Left forelimb (tissue), 1 donor: Measurements from ENCODE around the gene SCGB2A2.

Source experiments
- DNase-seq: peaks from one replicate; pipeline ENCODE4 v3.0.0-alpha.2; 2018; ENCODE audit warnings: low spot score

Gene SCGB2A2

GRCh38 chr11:62269654-62270278 lies at the start of gene SCGB2A2:
SCGB2A2 (plus strand) TSS chr11:62270158; CDS start chr11:62270217, 59 bp downstream.
- DNase-seq, result no peak

- DNase-seq, result no peak
Observed at GRCh38 chr11:62221498-62221897, 48.5 kb upstream of the SCGB2A2 start.

- DNase-seq, result no peak
Observed at GRCh38 chr11:62223095-62223494, 46.9 kb upstream of the SCGB2A2 start.

GRCh38 chr11:62233730-62234129 lies 36.2 kb upstream of the SCGB2A2 start:
- no peak for DNase-seq

- no peak for DNase-seq
Observed at GRCh38 chr11:62236187-62236586, 33.8 kb upstream of the SCGB2A2 start.

- no peak for DNase-seq
Observed at GRCh38 chr11:62237499-62237898, 32.5 kb upstream of the SCGB2A2 start.

GRCh38 chr11:62238151-62238550 lies 31.8 kb upstream of the SCGB2A2 start:
- DNase-seq, result no peak

- no peak for DNase-seq
Observed at GRCh38 chr11:62241095-62241494, 28.9 kb upstream of the SCGB2A2 start.

- DNase-seq, result no peak
Observed at GRCh38 chr11:62242021-62242420, 27.9 kb upstream of the SCGB2A2 start, which contains the start of gene SCGB1D2. SCGB1D2 (plus strand) TSS chr11:62242239; CDS start chr11:62242308, 69 bp downstream.

- DNase-seq, result no peak
Observed at GRCh38 chr11:62245271-62245753, 24.6 kb upstream of the SCGB2A2 start.

- DNase-seq, result no peak
Observed at GRCh38 chr11:62251698-62252097, 18.3 kb upstream of the SCGB2A2 start.

GRCh38 chr11:62253999-62254542 lies 15.9 kb upstream of the SCGB2A2 start:
- DNase-seq, result no peak

- DNase-seq, result no peak
Observed at GRCh38 chr11:62256281-62256680, 13.7 kb upstream of the SCGB2A2 start.

GRCh38 chr11:62260261-62260953 lies 9.6 kb upstream of the SCGB2A2 start:
- no peak for DNase-seq

- DNase-seq, result no peak
Observed at GRCh38 chr11:62264004-62264403, 6.0 kb upstream of the SCGB2A2 start.

- DNase-seq, result no peak
Observed at GRCh38 chr11:62266558-62266957, 3.4 kb upstream of the SCGB2A2 start.

GRCh38 chr11:62267050-62267449 lies 2.9 kb upstream of the SCGB2A2 start:
- no peak for DNase-seq

GRCh38 chr11:62267576-62267975 lies 2.4 kb upstream of the SCGB2A2 start:
- DNase-seq, result no peak

- DNase-seq, result no peak
Observed at GRCh38 chr11:62273284-62273683, 3.3 kb downstream of the SCGB2A2 start.

GRCh38 chr11:62273789-62274275 lies 3.9 kb downstream of the SCGB2A2 start:
- no peak for DNase-seq

- DNase-seq, result no peak
Observed at GRCh38 chr11:62280452-62280851, 10.5 kb downstream of the SCGB2A2 start.

- DNase-seq, result no peak
Observed at GRCh38 chr11:62295504-62295903, 25.5 kb downstream of the SCGB2A2 start.

GRCh38 chr11:62298975-62299374 lies 29.0 kb downstream of the SCGB2A2 start, which contains the start of gene SCGB1D4:
SCGB1D4 (minus strand) TSS chr11:62299075; CDS start chr11:62299010, 65 bp downstream.
- no peak for DNase-seq
